ENCODE data around the gene WNT2B. TPM values are rescaled to one million over a fixed set of nuclear protein-coding genes. Genes with fewer than 3 reads are reported as not detected.

WNT2B gene
- total and polyA plus RNA-seq, 11 donors: 0.71 to 16.2 (median 2.0) TPM

- Histone ChIP-seq H3K9me3 (no peaks in the 10 kb centered on the region), H3K4me3 (no peak overlapping the region), H3K27me3 (peaks cover 0 to 4% (median 0%) of the 10 kb centered on the region in 9 donors), H3K27ac (no peak overlapping the region), H3K4me1 (peaks cover 0 to 31% (median 5%) of the 10 kb centered on the region in 12 donors), H3K36me3 (peaks cover 0 to 5% (median 0%) of the 10 kb centered on the region in 9 donors)
- intact Hi-C loops (cut with DNase I): no loop called here
- ATAC-seq: no peak
- no peak for DNase-seq
- WGBS, 4 donors: 94 to 98% (median 97%) methylated on average over 12 of the region's 12 CpGs
- no peak for TF ChIP-seq POLR2A (IDR thresholded peaks at IDR 0.05)
- TF ChIP-seq, protein P1, sequence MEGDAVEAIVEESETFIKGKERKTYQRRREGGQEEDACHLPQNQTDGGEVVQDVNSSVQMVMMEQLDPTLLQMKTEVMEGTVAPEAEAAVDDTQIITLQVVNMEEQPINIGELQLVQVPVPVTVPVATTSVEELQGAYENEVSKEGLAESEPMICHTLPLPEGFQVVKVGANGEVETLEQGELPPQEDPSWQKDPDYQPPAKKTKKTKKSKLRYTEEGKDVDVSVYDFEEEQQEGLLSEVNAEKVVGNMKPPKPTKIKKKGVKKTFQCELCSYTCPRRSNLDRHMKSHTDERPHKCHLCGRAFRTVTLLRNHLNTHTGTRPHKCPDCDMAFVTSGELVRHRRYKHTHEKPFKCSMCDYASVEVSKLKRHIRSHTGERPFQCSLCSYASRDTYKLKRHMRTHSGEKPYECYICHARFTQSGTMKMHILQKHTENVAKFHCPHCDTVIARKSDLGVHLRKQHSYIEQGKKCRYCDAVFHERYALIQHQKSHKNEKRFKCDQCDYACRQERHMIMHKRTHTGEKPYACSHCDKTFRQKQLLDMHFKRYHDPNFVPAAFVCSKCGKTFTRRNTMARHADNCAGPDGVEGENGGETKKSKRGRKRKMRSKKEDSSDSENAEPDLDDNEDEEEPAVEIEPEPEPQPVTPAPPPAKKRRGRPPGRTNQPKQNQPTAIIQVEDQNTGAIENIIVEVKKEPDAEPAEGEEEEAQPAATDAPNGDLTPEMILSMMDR (IDR thresholded peaks at IDR 0.05): no peak
Observed at GRCh38 chr1:112514901-112515300, 6.1 kb downstream of the WNT2B start.

- no peaks in the 10 kb centered on the region for H3K27me3 ChIP-seq
- TF ChIP-seq POLR2A (IDR thresholded peaks at IDR 0.05): no peak
- TF ChIP-seq, protein P1 (IDR thresholded peaks at IDR 0.05): no peak
- DNase-seq (no peak), ATAC-seq (peak in 2 of 4 donors; percentile 11 to 29)
- intact Hi-C loops (cut with DNase I): no loop called here
- no peak overlapping the region for H3K27ac ChIP-seq
- no peak overlapping the region for H3K4me3 ChIP-seq
- H3K9me3 ChIP-seq: no peaks in the 10 kb centered on the region
- H3K4me1 ChIP-seq: peaks cover 0 to 31% (median 5%) of the 10 kb centered on the region in 12 donors
- WGBS, 4 donors: 73 to 90% (median 78%) methylated on average over 2 of the region's 2 CpGs
- H3K36me3 ChIP-seq: peaks cover 0 to 5% (median 0%) of the 10 kb centered on the region in 9 donors
Observed at GRCh38 chr1:112515311-112516009, 6.7 kb downstream of the WNT2B start.

- 92 to 96% (median 95%) methylated on average over 14 of the region's 14 CpGs for WGBS, 4 donors
- H3K27me3 ChIP-seq: no peaks in the 10 kb centered on the region
- H3K9me3 ChIP-seq: no peaks in the 10 kb centered on the region
- intact Hi-C loops (cut with DNase I): no loop called here
- TF ChIP-seq, protein P1 (IDR thresholded peaks at IDR 0.05): no peak
- TF ChIP-seq POLR2A (IDR thresholded peaks at IDR 0.05): no peak
- ATAC-seq (no peak), DNase-seq (no peak)
- H3K27ac ChIP-seq: no peak overlapping the region
- H3K4me1 ChIP-seq: peaks cover 0 to 31% (median 5%) of the 10 kb centered on the region in 12 donors
- H3K4me3 ChIP-seq: no peak overlapping the region
- H3K36me3 ChIP-seq: peaks cover 0 to 5% (median 0%) of the 10 kb centered on the region in 9 donors
Observed at GRCh38 chr1:112516141-112516540, 7.4 kb downstream of the WNT2B start.

GRCh38 chr1:112517231-112517630 is 8.5 kb downstream of the WNT2B start:
- no peak overlapping the region for H3K4me3 ChIP-seq
- WGBS, 4 donors: 93 to 98% (median 97%) methylated on average over 9 of the region's 9 CpGs
- intact Hi-C loops (cut with DNase I): no loop called here
- H3K4me1 ChIP-seq: peaks cover 0 to 31% (median 5%) of the 10 kb centered on the region in 12 donors
- TF ChIP-seq POLR2A (IDR thresholded peaks at IDR 0.05): no peak
- TF ChIP-seq, protein P1 (IDR thresholded peaks at IDR 0.05): no peak
- H3K9me3 ChIP-seq: no peaks in the 10 kb centered on the region
- H3K27me3 ChIP-seq: no peaks in the 10 kb centered on the region
- DNase-seq (no peak), ATAC-seq (no peak)
- H3K27ac ChIP-seq: peak overlapping the region in 4 of 12 donors; percentile 60 to 81 (median 66)
- H3K36me3 ChIP-seq: peaks cover 0 to 5% (median 0%) of the 10 kb centered on the region in 9 donors

Data from heart left ventricle (tissue), 16 donors.